ENCODE results near the gene SLC66A2.
"Not testable (repeated sequence)": the region's sequence is repeated elsewhere in the genome, so short reads cannot be mapped to it uniquely, and the experiment has no call there.

SLC66A2 gene

GRCh38 chr18:79881695-79882094 is 69.8 kb downstream of the SLC66A2 start:
- H2AFZ ChIP-seq, result no peak overlapping the region
- H3K27me3 ChIP-seq (ENCODE audit: control insufficient read depth, insufficient read depth, low read length), result no peaks in the 10 kb centered on the region
- H3K27ac ChIP-seq, result no peak overlapping the region
- no peak overlapping the region for H3K4me3 ChIP-seq (ENCODE audit: low read depth, low read length)
- no peak for TF ChIP-seq CTCF (IDR thresholded peaks at IDR 0.05)
- H3K4me1 ChIP-seq, result no peaks in the 10 kb centered on the region
- H3K4me2 ChIP-seq (ENCODE audit: low read length), result no peak overlapping the region
- no peak overlapping the region for H3K9ac ChIP-seq
- no peaks in the 10 kb centered on the region for H3K36me3 ChIP-seq (ENCODE audit: control insufficient read depth, insufficient read depth, low read length)
- H3K9me3 ChIP-seq (ENCODE audit: control insufficient read depth, low read length), result no peaks in the 10 kb centered on the region
- no peaks in the 10 kb centered on the region for H3K79me2 ChIP-seq

DNA sequence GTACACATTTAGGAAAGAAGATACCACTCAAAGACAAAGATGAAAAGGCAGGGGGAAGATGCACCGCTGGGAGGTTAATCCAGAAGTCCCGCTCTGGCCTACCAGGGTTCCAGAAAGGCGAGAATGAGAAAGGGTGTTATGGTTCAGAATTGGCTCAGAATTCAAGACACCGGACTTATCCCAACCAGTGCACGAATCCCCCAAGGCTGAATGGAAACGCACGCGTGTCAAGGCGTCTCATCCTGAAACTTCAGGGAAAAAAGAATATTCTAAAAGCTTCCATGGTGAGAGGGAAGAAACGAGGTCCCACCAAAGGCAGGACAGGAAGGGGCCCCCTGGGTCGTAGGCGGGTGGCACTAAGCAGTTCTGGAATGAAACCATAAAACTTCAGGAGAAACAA is 71.9 kb downstream of the SLC66A2 start:
- H3K9ac ChIP-seq, result no peak overlapping the region
- H3K36me3 ChIP-seq (ENCODE audit: control insufficient read depth, insufficient read depth, low read length), result no peaks in the 10 kb centered on the region
- no peaks in the 10 kb centered on the region for H3K4me1 ChIP-seq
- no peaks in the 10 kb centered on the region for H3K27me3 ChIP-seq (ENCODE audit: control insufficient read depth, insufficient read depth, low read length)
- no peaks in the 10 kb centered on the region for H3K79me2 ChIP-seq
- H3K4me2 ChIP-seq (ENCODE audit: low read length), result no peak overlapping the region
- no peak overlapping the region for H2AFZ ChIP-seq
- no peak for TF ChIP-seq CTCF (IDR thresholded peaks at IDR 0.05)
- H3K9me3 ChIP-seq (ENCODE audit: control insufficient read depth, low read length), result no peaks in the 10 kb centered on the region
- no peak overlapping the region for H3K4me3 ChIP-seq (ENCODE audit: low read depth, low read length)
- no peak overlapping the region for H3K27ac ChIP-seq

DNA sequence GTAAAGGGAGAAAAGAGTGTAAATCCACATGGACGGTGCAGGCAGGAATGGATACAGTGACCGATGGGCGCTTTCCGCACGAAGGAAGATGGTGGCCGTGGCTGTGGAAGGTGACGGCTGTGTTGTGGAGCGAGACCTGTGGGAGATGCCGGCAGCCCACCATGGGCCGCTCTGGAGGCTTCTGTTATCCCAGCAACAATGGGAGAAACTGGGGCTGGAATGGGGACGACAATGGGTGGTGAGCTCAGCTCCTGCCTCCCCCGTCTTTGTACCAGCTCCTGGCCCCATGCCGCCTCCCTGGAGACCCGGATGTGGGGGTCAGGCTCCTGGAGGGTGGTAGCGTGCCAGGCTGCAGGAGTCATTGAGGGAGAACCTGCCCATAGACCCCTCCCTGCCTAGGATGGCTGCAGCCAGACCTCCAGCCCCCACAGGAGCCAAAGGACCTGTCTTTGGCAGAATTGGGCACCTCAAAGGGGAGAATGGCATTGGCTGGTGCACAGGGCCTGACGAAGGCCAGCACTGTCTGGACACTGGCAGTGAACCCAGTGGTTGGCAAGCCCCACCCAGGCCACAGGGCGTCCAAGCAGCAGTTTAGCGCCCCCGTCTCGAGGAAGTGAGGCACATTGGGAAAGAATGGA is 72.6 kb downstream of the SLC66A2 start:
- no peak overlapping the region for H3K27ac ChIP-seq
- no peak overlapping the region for H3K4me3 ChIP-seq (ENCODE audit: low read depth, low read length)
- no peaks in the 10 kb centered on the region for H3K4me1 ChIP-seq
- H3K9me3 ChIP-seq (ENCODE audit: control insufficient read depth, low read length), result no peaks in the 10 kb centered on the region
- no peaks in the 10 kb centered on the region for H3K79me2 ChIP-seq
- no peak overlapping the region for H2AFZ ChIP-seq
- H3K27me3 ChIP-seq (ENCODE audit: control insufficient read depth, insufficient read depth, low read length), result no peaks in the 10 kb centered on the region
- H3K4me2 ChIP-seq (ENCODE audit: low read length), result no peak overlapping the region
- H3K36me3 ChIP-seq (ENCODE audit: control insufficient read depth, insufficient read depth, low read length), result no peaks in the 10 kb centered on the region
- no peak for TF ChIP-seq CTCF (IDR thresholded peaks at IDR 0.05)
- no peak overlapping the region for H3K9ac ChIP-seq

DNA sequence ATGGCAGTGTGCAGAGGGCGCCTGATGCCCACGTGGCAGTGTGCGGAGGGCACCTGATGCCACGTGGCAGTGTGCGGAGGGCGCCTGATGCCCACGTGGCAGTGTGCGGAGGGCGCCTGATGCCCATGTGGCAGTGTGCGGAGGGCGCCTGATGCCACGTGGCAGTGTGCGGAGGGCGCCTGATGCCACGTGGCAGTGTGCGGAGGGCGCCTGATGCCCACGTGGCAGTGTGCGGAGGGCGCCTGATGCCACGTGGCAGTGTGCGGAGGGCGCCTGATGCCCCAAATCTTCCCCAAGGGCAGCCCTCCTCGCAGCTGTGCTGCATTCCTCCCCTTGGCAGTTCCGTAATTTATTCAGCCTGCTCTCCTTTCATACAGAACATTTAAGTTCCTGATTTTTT is 73.2 kb downstream of the SLC66A2 start:
- H3K9ac ChIP-seq; H3K79me2 ChIP-seq; H3K4me2 ChIP-seq (ENCODE audit: low read length); H3K27ac ChIP-seq; H3K36me3 ChIP-seq (ENCODE audit: control insufficient read depth, insufficient read depth, low read length); H3K4me1 ChIP-seq; H3K9me3 ChIP-seq (ENCODE audit: control insufficient read depth, low read length); H3K4me3 ChIP-seq (ENCODE audit: low read depth, low read length); H3K27me3 ChIP-seq (ENCODE audit: control insufficient read depth, insufficient read depth, low read length); H2AFZ ChIP-seq: not testable (repeated sequence)

DNA sequence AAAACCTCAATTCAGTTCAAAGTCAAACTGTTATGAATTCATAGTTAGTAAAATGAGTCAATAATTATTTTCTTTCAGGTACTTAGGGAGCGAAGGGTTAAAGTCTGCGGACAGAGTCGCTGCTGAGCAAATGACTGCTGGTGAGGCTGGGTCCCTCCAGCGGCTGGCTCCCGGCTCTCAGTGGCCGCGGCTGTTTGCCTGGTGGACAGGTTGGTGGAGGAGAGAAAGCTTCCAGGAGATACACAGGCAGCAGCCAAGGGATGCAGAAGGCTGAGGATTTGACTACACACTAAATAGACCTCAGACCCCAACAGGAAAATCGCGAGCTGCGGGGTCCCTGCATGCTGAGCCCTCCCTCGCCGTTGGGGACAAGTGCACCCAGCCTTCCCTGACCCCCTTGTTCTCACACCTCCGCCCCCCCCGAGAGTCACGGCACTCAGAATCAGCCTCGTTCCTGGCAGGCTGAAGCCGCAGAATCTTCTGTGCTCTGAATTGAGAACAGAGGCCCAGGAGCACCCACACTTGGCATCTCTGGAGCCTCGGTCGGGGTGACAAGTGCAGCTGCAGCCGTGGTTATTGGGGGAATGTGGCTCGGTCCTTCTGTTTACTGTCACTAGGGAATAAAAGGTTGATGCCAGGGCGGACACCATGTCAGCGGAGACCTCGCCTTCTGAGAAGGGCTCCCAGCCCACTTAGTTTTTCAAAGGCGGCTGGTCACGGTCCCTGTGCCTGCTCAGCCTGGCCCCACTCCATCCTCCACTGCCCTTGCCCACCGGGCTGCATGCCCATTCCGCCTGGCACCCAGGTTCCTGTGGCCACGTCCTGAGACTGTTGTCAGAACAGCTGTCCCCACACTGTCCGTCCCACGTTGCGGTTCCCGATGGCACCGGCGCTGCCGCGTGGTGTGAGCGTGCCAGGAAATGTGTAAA is 74.0 kb downstream of the SLC66A2 start:
- H3K4me1 ChIP-seq, result no peaks in the 10 kb centered on the region
- H3K27me3 ChIP-seq (ENCODE audit: control insufficient read depth, insufficient read depth, low read length), result no peaks in the 10 kb centered on the region
- H3K27ac ChIP-seq, result no peak overlapping the region
- no peak overlapping the region for H3K4me3 ChIP-seq (ENCODE audit: low read depth, low read length)
- no peak overlapping the region for H3K9ac ChIP-seq
- H3K36me3 ChIP-seq (ENCODE audit: control insufficient read depth, insufficient read depth, low read length), result no peaks in the 10 kb centered on the region
- no peak overlapping the region for H3K4me2 ChIP-seq (ENCODE audit: low read length)
- no peaks in the 10 kb centered on the region for H3K79me2 ChIP-seq
- H2AFZ ChIP-seq, result no peak overlapping the region
- no peak for TF ChIP-seq CTCF (IDR thresholded peaks at IDR 0.05)
- no peaks in the 10 kb centered on the region for H3K9me3 ChIP-seq (ENCODE audit: control insufficient read depth, low read length)

Data from parathyroid adenoma (tissue), 2 donors.